Measurements from ENCODE around the gene TMEM25. TPM values are rescaled to one million over a fixed set of nuclear protein-coding genes. Genes with fewer than 3 reads are reported as not detected.
"Not testable (repeated sequence)": the region's sequence is repeated elsewhere in the genome, so short reads cannot be mapped to it uniquely, and the experiment has no call there.

Gene TMEM25
- total RNA-seq (2013), result 0.37 TPM
- polyA plus RNA-seq, result under 1 TPM in 1 of 3 donors, not detected in 2; 0.57 TPM
- polyA minus RNA-seq, result 0.55 TPM in 1 of 2 replicates, not detected in the other
- total RNA-seq, result 0.12 to 4.1 (median 0.35) reads per million in 11 experiments

- Histone ChIP-seq H3K9ac (ENCODE audit: insufficient read depth, low read length, poor library complexity, severe bottlenecking) (peak within 1 kb of the TSS; percentile 62), H3K36me3 (replicated peaks in 1 of 2; ENCODE audit: control insufficient read depth in 1 of 2, insufficient read depth in 2 of 2, low read length in 2 of 2) (no peaks in the 10 kb centered on the region), H4K20me1 (ENCODE audit: insufficient read depth, low read length) (no peaks in the 10 kb centered on the region), H3K4me2 (replicated peaks; ENCODE audit: extremely low read depth, low read length, poor library complexity, severe bottlenecking) (peak within 1 kb of the TSS; percentile 92), H2AFZ (ENCODE audit: insufficient read depth, low read depth, low read length, poor library complexity, severe bottlenecking) (peak within 1 kb of the TSS; percentile 88), H3K9me3 (replicated peaks in 1 of 2; ENCODE audit: control insufficient read depth in 1 of 2, insufficient read depth in 1 of 2, low read length in 2 of 2) (no peaks in the 10 kb centered on the region), H3K4me3 (replicated peaks in 1 of 3; ENCODE audit: low read depth in 2 of 3, low read length in 3 of 3) (peak within 1 kb of the TSS; percentile 2 to 75 (median 34)), H3K79me2 (ENCODE audit: insufficient read depth, low read length) (no peaks in the 10 kb centered on the region), H3K27ac (ENCODE audit: low read depth in 1 of 2, low read length in 2 of 2) (no peak within 1 kb of the TSS), H3K4me1 (ENCODE audit: control insufficient read depth in 1 of 2, insufficient read depth in 2 of 2, low read length in 2 of 2) (peaks cover 10 to 19% of the 10 kb centered on the region in 2 donors), H3K27me3 (ENCODE audit: control insufficient read depth in 2 of 2, insufficient read depth in 2 of 2, low read length in 2 of 2) (peaks cover 8 to 22% of the 10 kb centered on the region in 2 donors)
- Mint-ChIP-seq H3K27ac (peak within 1 kb of the TSS in 1 of 7 donors; percentile 54), H3K4me3 (peak within 1 kb of the TSS; percentile 77 to 92), H3K36me3 (peaks cover 4 to 11% of the 10 kb centered on the region in 2 donors), H3K4me1 (peaks cover 19% of the 10 kb centered on the region), H3K27me3 (ENCODE audit: low read depth in 3 of 3) (peaks cover 23 to 34% (median 28%) of the 10 kb centered on the region in 3 donors), H3K9me3 (peaks cover 0 to 4% (median 0%) of the 10 kb centered on the region in 7 donors)
- intact Hi-C loops (cut with micrococcal nuclease), result no loop called here
- TF ChIP-seq CTCF (IDR thresholded peaks at IDR 0.05), result no peak
- peak; percentile 4 to 25 (median 12) for DNase-seq
- under 1% methylated on average over 85 of the region's 94 CpGs for WGBS (ENCODE audit: insufficient coverage)
Observed at GRCh38 chr11:118530683-118531596, at the start of gene TMEM25. TMEM25 (plus strand) TSS chr11:118531192; CDS start chr11:118531802, 610 bp downstream.

- H3K27me3 Mint-ChIP-seq (ENCODE audit: low read depth in 3 of 3); H3K9ac ChIP-seq (ENCODE audit: insufficient read depth, low read length, poor library complexity, severe bottlenecking); H3K4me1 Mint-ChIP-seq; H3K27me3 ChIP-seq (ENCODE audit: control insufficient read depth in 2 of 2, insufficient read depth in 2 of 2, low read length in 2 of 2); H3K9me3 Mint-ChIP-seq; H3K4me3 Mint-ChIP-seq; H2AFZ ChIP-seq (ENCODE audit: insufficient read depth, low read depth, low read length, poor library complexity, severe bottlenecking); H3K4me1 ChIP-seq (ENCODE audit: control insufficient read depth in 1 of 2, insufficient read depth in 2 of 2, low read length in 2 of 2); H3K4me2 ChIP-seq (replicated peaks; ENCODE audit: extremely low read depth, low read length, poor library complexity, severe bottlenecking); H4K20me1 ChIP-seq (ENCODE audit: insufficient read depth, low read length); H3K4me3 ChIP-seq (replicated peaks in 1 of 3; ENCODE audit: low read depth in 2 of 3, low read length in 3 of 3); H3K9me3 ChIP-seq (replicated peaks in 1 of 2; ENCODE audit: control insufficient read depth in 1 of 2, insufficient read depth in 1 of 2, low read length in 2 of 2); H3K27ac ChIP-seq (ENCODE audit: low read depth in 1 of 2, low read length in 2 of 2); DNase-seq; H3K79me2 ChIP-seq (ENCODE audit: insufficient read depth, low read length): not testable (repeated sequence)
- peaks cover 85 to 95% of the 10 kb centered on the region in 2 donors for H3K36me3 ChIP-seq (replicated peaks in 1 of 2; ENCODE audit: control insufficient read depth in 1 of 2, insufficient read depth in 2 of 2, low read length in 2 of 2)
- Mint-ChIP-seq H3K27ac (peak overlapping the region in 1 of 7 donors; percentile 21), H3K36me3 (peaks cover 76 to 95% of the 10 kb centered on the region in 2 donors)
- no CpG with 5 or more reads among the region's 1 CpG for WGBS (ENCODE audit: insufficient coverage)
- intact Hi-C loops (cut with micrococcal nuclease), result loop anchor here (10.0 kb wide), 2 partner anchors 276 to 336 kb away; no protein-coding TSS in a partner anchor
Observed at GRCh38 chr11:118481238-118481637, 49.8 kb upstream of the TMEM25 start.
